OCI-LY3 (cell line): ENCODE results near the gene NR1I2.

Source experiments
- H2AFZ ChIP-seq: fragments of 200-600, 300-600 bp; shearing (Covaris generic); 2 replicates; pipeline ENCODE4 v1.6.0; 2014; ENCODE audit warnings: antibody characterized with exemption, low read depth, low read length
- H3K27ac ChIP-seq: fragments of 200-600, 300-600 bp; sonication (generic); 2 replicates; pipeline ENCODE4 v1.5.1; 2014; ENCODE audit warnings: mild to moderate bottlenecking, low read length, moderate library complexity, mixed read lengths
- H3K27me3 ChIP-seq: fragments of 200-600, 300-600 bp; sonication (generic); 2 replicates; pipeline ENCODE4 v1.6.1; 2014; ENCODE audit warnings: low read depth, low read length, mixed read lengths
- H3K36me3 ChIP-seq: fragments of 200-600, 300-600 bp; sonication (generic); replicated peaks from 2 replicates; pipeline ENCODE3; 2014; ENCODE audit warnings: low read depth, low read length, mixed read lengths
- H3K4me1 ChIP-seq: fragments of 300-600, 200-600 bp; sonication (generic); 2 replicates; pipeline ENCODE4 v1.6.1; 2014; ENCODE audit warnings: low read length, mixed read lengths
- H3K4me2 ChIP-seq: fragments of 200-600, 300-600 bp; sonication (generic); 2 replicates; pipeline ENCODE4 v1.6.1; 2014; ENCODE audit warnings: low read length, mixed read lengths
- H3K4me3 ChIP-seq: fragments of 300-600, 200-600 bp; sonication (generic); 2 replicates; pipeline ENCODE4 v1.5.1; 2014; ENCODE audit warnings: antibody characterized with exemption, mild to moderate bottlenecking, low read length, moderate library complexity
- H3K79me2 ChIP-seq: fragments of 300-600, 200-600 bp; shearing (Covaris generic); 2 replicates; pipeline ENCODE4 v1.6.1; 2014; ENCODE audit warnings: mild to moderate bottlenecking, low read length, mixed read lengths
- H3K9ac ChIP-seq: fragments of 300-600, 200-600 bp; shearing (Covaris generic); 2 replicates; pipeline ENCODE4 v1.6.0; 2014; ENCODE audit warnings: mild to moderate bottlenecking, low read length, moderate library complexity
- H3K9me3 ChIP-seq: fragments of 200-600, 300-600 bp; shearing (Covaris generic); 2 replicates; pipeline ENCODE4 v1.6.1; 2014; ENCODE audit warnings: low read length, mixed read lengths; ENCODE audit not compliant: insufficient read depth
- H4K20me1 ChIP-seq: fragments of 200-600, 300-600 bp; sonication (generic); 2 replicates; pipeline ENCODE4 v1.6.1; 2016; ENCODE audit warnings: low read length, mixed read lengths; ENCODE audit not compliant: insufficient read depth
- EZH2phosphoT487 ChIP-seq: fragments of 200-600 bp; shearing (Covaris generic); IDR thresholded peaks from 2 replicates; pipeline ENCODE4 v1.6.1; 2018; ENCODE audit warnings: antibody characterized with exemption, mixed run types, low read depth
- TF ChIP-seq, protein P1 (sequence below): fragments of 200-600, 300-600 bp; sonication (generic); IDR thresholded peaks from 2 replicates; pipeline ENCODE4 v1.5.1; 2014; ENCODE audit warnings: antibody characterized with exemption, low read length, low read depth

NR1I2 gene

DNA sequence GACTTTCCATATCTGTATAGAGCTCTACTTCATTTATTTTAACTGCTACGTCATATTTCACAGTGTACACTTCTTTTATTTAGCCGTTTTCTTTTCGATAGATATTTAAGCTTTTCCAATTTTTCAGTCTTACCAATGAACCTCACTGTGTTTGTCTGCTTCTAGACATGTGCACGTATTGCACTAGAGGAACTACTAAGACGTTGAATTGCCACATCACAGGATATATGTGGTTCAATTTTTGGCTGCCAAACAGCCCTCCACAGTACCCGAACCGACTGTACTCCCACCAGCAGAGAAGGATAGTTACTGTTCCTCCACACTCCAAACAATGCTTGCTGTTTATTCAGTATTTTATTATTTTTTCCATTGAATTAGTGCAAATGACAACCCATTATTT, 2.0 kb downstream of the NR1I2 start:
- no peak overlapping the region for H3K4me2 ChIP-seq
- no peak overlapping the region for H3K9ac ChIP-seq
- no peaks in the 10 kb centered on the region for H3K9me3 ChIP-seq
- no peak overlapping the region for H2AFZ ChIP-seq
- no peaks in the 10 kb centered on the region for H3K79me2 ChIP-seq
- H3K4me3 ChIP-seq, result no peak overlapping the region
- TF ChIP-seq, protein P1, sequence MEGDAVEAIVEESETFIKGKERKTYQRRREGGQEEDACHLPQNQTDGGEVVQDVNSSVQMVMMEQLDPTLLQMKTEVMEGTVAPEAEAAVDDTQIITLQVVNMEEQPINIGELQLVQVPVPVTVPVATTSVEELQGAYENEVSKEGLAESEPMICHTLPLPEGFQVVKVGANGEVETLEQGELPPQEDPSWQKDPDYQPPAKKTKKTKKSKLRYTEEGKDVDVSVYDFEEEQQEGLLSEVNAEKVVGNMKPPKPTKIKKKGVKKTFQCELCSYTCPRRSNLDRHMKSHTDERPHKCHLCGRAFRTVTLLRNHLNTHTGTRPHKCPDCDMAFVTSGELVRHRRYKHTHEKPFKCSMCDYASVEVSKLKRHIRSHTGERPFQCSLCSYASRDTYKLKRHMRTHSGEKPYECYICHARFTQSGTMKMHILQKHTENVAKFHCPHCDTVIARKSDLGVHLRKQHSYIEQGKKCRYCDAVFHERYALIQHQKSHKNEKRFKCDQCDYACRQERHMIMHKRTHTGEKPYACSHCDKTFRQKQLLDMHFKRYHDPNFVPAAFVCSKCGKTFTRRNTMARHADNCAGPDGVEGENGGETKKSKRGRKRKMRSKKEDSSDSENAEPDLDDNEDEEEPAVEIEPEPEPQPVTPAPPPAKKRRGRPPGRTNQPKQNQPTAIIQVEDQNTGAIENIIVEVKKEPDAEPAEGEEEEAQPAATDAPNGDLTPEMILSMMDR, result no peak
- TF ChIP-seq EZH2phosphoT487, result no peak
- H3K27ac ChIP-seq, result no peak overlapping the region
- H3K27me3 ChIP-seq, result no peaks in the 10 kb centered on the region
- H3K36me3 ChIP-seq, result no peaks in the 10 kb centered on the region
- peaks cover 25% of the 10 kb centered on the region for H3K4me1 ChIP-seq
- no peaks in the 10 kb centered on the region for H4K20me1 ChIP-seq

DNA sequence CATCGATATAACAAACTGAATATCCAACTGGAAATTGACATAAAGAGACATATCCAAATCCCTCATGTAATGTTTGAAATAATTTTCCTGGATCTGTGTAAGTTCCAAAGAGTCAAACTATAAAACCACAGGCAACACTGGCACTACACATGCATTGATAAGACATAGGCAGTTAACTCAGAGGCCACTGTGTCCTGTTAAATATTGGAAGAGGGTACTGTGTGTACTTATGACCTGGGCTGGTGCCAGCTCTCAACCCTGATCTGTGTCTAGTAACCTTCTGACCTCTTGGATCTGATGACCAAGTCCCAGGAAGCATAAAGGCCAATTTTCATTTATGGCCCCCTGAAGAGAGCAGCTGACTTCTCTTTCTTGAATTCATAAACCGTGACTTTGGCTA, 4.5 kb downstream of the NR1I2 start:
- H3K4me3 ChIP-seq, result no peak overlapping the region

GRCh38 chr3:119790369-119790768, 8.5 kb downstream of the NR1I2 start:
- Histone ChIP-seq H4K20me1 (no peaks in the 10 kb centered on the region), H3K27ac (no peak overlapping the region), H3K36me3 (no peaks in the 10 kb centered on the region), H3K4me2 (no peak overlapping the region), H3K9me3 (no peaks in the 10 kb centered on the region), H3K4me3 (no peak overlapping the region), H2AFZ (no peak overlapping the region), H3K4me1 (no peaks in the 10 kb centered on the region), H3K79me2 (no peaks in the 10 kb centered on the region), H3K27me3 (no peaks in the 10 kb centered on the region), H3K9ac (no peak overlapping the region)
- TF ChIP-seq, protein P1, result no peak
- TF ChIP-seq EZH2phosphoT487, result no peak

More for the DNA sequence above, 4.5 kb downstream of the NR1I2 start:
- Histone ChIP-seq H3K4me2 (no peak overlapping the region), H3K36me3 (no peaks in the 10 kb centered on the region), H4K20me1 (no peaks in the 10 kb centered on the region), H3K27ac (no peak overlapping the region), H3K9ac (no peak overlapping the region), H3K27me3 (no peaks in the 10 kb centered on the region), H3K79me2 (no peaks in the 10 kb centered on the region), H3K4me1 (peaks cover 3% of the 10 kb centered on the region; the same call in 1 of the 2 replicates), H2AFZ (no peak overlapping the region), H3K9me3 (no peaks in the 10 kb centered on the region)
- TF ChIP-seq, protein P1, result no peak
- no peak for TF ChIP-seq EZH2phosphoT487

- H3K9me3 ChIP-seq, result no peaks in the 10 kb centered on the region
- TF ChIP-seq, protein P1, result no peak
- TF ChIP-seq EZH2phosphoT487, result no peak
- H3K4me3 ChIP-seq, result no peak overlapping the region
- H3K9ac ChIP-seq, result no peak overlapping the region
- no peaks in the 10 kb centered on the region for H3K27me3 ChIP-seq
- H3K79me2 ChIP-seq, result no peaks in the 10 kb centered on the region
- no peaks in the 10 kb centered on the region for H3K4me1 ChIP-seq
- H3K4me2 ChIP-seq, result no peak overlapping the region
- H4K20me1 ChIP-seq, result no peaks in the 10 kb centered on the region
- no peaks in the 10 kb centered on the region for H3K36me3 ChIP-seq
- no peak overlapping the region for H2AFZ ChIP-seq
- H3K27ac ChIP-seq, result no peak overlapping the region
These were observed 10.4 kb downstream of the NR1I2 start for GRCh38 chr3:119792270-119792669.
